ENCODE results near the gene TTC22.

TTC22 gene

DNA sequence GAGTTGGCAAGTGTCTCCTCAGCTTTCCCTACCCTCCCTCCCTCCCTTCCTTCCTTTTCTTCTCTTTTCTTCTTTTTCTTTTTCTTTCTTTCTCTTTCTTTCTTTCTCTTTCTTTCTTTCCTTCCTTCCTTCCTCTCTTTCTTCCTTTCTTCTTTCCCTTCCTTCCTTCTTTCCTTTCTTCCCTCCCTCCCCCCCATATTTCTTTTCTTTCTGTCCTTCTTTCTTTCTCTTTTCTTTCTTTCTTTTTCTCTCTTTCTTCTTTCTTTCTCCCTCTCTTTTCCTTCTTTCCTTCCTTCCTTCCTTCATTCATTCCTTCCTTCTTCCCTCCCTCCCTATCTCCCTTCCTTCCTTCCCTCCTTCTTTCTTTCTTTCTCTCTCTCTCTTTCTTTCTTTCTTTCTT lies 18.6 kb upstream of the TTC22 start:
- TF ChIP-seq, protein P1, sequence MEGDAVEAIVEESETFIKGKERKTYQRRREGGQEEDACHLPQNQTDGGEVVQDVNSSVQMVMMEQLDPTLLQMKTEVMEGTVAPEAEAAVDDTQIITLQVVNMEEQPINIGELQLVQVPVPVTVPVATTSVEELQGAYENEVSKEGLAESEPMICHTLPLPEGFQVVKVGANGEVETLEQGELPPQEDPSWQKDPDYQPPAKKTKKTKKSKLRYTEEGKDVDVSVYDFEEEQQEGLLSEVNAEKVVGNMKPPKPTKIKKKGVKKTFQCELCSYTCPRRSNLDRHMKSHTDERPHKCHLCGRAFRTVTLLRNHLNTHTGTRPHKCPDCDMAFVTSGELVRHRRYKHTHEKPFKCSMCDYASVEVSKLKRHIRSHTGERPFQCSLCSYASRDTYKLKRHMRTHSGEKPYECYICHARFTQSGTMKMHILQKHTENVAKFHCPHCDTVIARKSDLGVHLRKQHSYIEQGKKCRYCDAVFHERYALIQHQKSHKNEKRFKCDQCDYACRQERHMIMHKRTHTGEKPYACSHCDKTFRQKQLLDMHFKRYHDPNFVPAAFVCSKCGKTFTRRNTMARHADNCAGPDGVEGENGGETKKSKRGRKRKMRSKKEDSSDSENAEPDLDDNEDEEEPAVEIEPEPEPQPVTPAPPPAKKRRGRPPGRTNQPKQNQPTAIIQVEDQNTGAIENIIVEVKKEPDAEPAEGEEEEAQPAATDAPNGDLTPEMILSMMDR (IDR thresholded peaks at IDR 0.05; ENCODE audit: extremely low read depth, insufficient read depth, missing control alignments), result no peak
- in situ Hi-C loops (cut with MboI; ENCODE audit: low pct_unique_long_range_greater_than_20kb, low sequenced_read_pairs, unreplicated experiment), result loop anchor here (10.0 kb wide), 1 partner anchor 155 kb away; no protein-coding TSS in a partner anchor
- no peak for DNase-seq (ENCODE audit: low spot score)

DNA sequence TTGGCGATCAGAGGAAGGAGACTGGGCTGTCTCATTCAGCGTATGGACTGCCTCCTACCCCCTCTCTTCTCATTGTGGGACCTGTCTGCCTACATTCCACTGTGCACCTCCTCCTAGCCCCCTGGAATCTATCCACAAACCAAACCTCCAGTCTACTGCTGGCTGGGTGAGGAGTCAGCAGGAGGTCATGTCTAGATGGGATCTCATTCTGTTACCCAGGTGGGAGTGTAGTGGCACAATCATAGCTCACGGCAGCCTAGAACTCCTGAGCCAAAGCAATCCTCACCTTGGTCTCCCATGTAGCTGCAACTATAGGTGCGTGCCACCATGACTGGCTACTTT lies 18.0 kb upstream of the TTC22 start:
- in situ Hi-C loops (cut with MboI; ENCODE audit: low pct_unique_long_range_greater_than_20kb, low sequenced_read_pairs, unreplicated experiment), result loop anchor here (10.0 kb wide), 1 partner anchor 154 kb away; no protein-coding TSS in a partner anchor
- TF ChIP-seq, protein P1 (IDR thresholded peaks at IDR 0.05; ENCODE audit: extremely low read depth, insufficient read depth, missing control alignments), result no peak
- DNase-seq (ENCODE audit: low spot score), result no peak

DNA sequence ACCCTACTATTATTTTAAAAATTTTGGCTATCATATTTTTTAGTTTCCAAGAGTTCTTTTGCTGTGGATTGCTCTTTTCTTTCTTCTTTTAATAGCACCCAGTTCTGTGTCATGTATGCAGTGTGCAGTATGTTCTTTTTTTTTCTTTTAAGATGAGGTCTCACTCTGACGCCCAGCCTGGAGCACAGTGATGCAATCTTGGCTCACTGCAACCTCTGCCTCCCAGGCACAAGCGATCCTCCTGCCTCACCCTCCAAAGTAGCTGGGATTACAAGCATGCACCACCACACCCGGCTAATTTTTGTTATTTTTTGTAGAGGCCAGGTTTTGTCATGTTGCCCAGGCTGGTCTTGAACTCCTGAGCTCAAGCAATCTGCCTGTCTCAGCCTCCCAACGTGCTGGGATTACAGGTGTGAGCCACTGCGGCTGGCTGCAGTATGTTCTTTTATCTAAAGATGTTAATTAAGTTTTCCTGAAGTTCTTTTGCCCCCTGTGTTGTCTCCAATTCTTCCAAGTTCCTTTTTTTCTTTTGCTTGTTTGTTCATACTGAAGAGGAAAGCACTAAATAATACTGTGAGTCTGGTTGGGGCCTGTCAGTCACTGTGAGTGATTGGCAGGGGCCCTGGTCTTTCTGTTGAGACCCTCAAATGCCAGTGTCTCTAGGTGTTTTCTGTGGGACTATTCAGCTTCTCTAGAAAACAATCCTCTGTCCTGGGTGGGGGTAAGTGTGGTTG lies 17.5 kb upstream of the TTC22 start:
- no peak for DNase-seq (ENCODE audit: low spot score)
- in situ Hi-C loops (cut with MboI; ENCODE audit: low pct_unique_long_range_greater_than_20kb, low sequenced_read_pairs, unreplicated experiment), result loop anchor here (10.0 kb wide), 1 partner anchor 154 kb away; no protein-coding TSS in a partner anchor

DNA sequence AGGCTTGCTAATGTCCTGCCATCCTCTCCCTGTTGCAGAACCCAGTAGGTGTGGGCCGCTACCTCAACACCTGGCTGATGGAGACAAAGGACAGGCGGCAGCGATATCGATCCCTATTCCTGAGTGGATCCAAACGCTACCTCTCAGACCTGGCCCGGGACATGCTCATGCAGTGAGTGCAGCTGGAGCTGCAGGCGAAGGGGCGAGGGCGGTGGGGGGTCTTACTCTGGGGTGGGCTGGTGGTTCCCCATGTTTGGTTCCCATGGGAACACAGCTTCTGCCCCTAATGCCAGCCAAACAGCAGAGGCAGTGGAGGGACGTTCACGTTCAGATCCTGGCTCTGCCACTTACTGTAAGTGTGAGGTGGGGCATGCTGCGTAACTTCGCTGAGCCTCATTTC lies 15.8 kb upstream of the TTC22 start:
- in situ Hi-C loops (cut with MboI; ENCODE audit: low pct_unique_long_range_greater_than_20kb, low sequenced_read_pairs, unreplicated experiment), result loop anchor here (10.0 kb wide), 1 partner anchor 152 kb away; no protein-coding TSS in a partner anchor
- DNase-seq (ENCODE audit: low spot score), result no peak
- TF ChIP-seq, protein P1 (IDR thresholded peaks at IDR 0.05; ENCODE audit: extremely low read depth, insufficient read depth, missing control alignments), result no peak

More for the DNA sequence above, 17.5 kb upstream of the TTC22 start:
- TF ChIP-seq, protein P1 (IDR thresholded peaks at IDR 0.05; ENCODE audit: extremely low read depth, insufficient read depth, missing control alignments), result no peak

DNA sequence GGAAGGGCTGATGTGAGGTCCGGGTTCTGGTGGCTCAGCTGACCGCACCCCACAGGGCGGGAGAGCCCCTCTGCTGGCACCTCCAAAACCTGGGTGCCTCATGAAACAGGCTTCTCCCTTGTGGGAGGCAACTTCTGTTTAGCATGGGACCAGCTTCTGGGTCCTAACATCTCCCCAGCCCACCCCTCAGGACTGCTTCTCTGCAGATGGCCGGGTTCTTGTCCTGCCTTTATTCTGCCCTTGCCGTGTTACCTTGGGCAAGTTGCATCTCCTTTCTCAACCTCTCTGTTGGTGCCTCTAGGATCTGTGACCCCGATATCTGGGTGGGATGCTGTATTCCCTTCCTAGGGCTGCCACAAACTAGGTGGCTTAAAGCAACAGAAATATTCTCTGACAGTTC lies 15.0 kb upstream of the TTC22 start:
- in situ Hi-C loops (cut with MboI; ENCODE audit: low pct_unique_long_range_greater_than_20kb, low sequenced_read_pairs, unreplicated experiment), result loop anchor here (10.0 kb wide), 1 partner anchor 151 kb away; no protein-coding TSS in a partner anchor
- TF ChIP-seq, protein P1 (IDR thresholded peaks at IDR 0.05; ENCODE audit: extremely low read depth, insufficient read depth, missing control alignments), result no peak
- no peak for DNase-seq (ENCODE audit: low spot score)

DNA sequence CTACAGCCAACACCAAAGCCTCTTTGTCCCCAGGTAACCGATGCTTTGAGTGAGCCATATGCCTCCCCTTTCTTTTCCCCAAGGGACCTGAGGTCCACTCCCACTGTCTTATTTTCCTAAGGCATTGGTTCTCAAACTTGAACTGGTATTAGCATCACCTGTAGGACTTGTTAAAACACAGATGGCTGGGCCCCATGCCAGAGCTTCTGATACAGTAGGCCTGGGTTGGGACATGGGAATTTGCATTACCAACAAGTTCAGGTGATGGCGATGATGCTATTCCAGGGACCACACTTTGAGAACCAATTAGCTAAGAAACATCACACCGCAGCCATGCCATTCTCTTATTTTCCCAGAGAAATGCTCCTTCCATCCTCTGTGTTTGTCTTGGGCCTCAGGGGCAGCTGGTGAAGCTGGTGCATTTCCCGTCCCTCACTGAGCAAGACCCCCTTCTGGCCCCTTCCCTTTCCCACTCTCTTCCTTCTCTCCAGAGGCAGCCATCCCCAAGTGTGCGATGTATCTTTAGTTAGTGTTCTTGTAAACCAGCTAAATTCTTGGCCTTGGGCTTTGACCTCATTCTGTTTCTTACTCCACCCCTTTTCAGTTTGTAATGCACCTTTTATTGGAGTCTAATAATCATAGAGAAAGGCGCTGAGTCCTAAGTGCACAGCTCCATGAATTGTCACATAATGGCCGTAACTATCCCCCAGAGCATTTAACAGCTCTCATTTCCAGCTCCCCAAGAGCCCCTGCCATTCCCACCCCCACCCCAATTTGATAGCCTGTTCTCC lies 14.2 kb upstream of the TTC22 start:
- no peak for DNase-seq (ENCODE audit: low spot score)
- in situ Hi-C loops (cut with MboI; ENCODE audit: low pct_unique_long_range_greater_than_20kb, low sequenced_read_pairs, unreplicated experiment), result loop anchor here (10.0 kb wide), 1 partner anchor 150 kb away; no protein-coding TSS in a partner anchor
- TF ChIP-seq, protein P1 (IDR thresholded peaks at IDR 0.05; ENCODE audit: extremely low read depth, insufficient read depth, missing control alignments), result no peak

Data from GM13977 (cell line).